HepG2 (cell line): ENCODE data around the gene PRSS12. TPM values are rescaled to one million over a fixed set of nuclear protein-coding genes. Genes with fewer than 3 reads are reported as not detected.

Experiments used
- CEBPG ChIP-seq: IDR thresholded peaks from 2 replicates; pipeline ENCODE4 v1.6.1; 2016
- FOXC1 ChIP-seq: sonication (generic); formaldehyde crosslinking; IDR thresholded peaks from 2 replicates; pipeline ENCODE4 v1.8.0; 2022; ENCODE audit warnings: mild to moderate bottlenecking, missing genetic modification reagents, borderline replicate concordance
- JUN ChIP-seq: sonication (generic); formaldehyde crosslinking; IDR thresholded peaks from 2 replicates; pipeline ENCODE4 v1.4.0; 2020; ENCODE audit warnings: mild to moderate bottlenecking, missing genetic modification reagents
- KDM2A ChIP-seq: sonication (generic); formaldehyde crosslinking; IDR thresholded peaks from 2 replicates; pipeline ENCODE4 v1.4.0; 2020; ENCODE audit warnings: low read depth, missing genetic modification reagents, borderline replicate concordance
- KDM5B ChIP-seq: sonication (generic); formaldehyde crosslinking; IDR thresholded peaks from 2 replicates; pipeline ENCODE4 v1.4.0; 2020; ENCODE audit warnings: missing genetic modification reagents, mild to moderate bottlenecking, borderline replicate concordance
- NFE2 ChIP-seq: sonication (generic); formaldehyde crosslinking; IDR thresholded peaks from 2 replicates; pipeline ENCODE4 v1.4.0; 2020; ENCODE audit warnings: missing genetic modification reagents
- NONO ChIP-seq, 2 experiments: fragments of 450-650 bp in 1 of 2; sonication (generic) in 1 of 2; formaldehyde crosslinking in 1 of 2; IDR thresholded peaks in 1 of 2; conservative IDR thresholded peaks in 1 of 2; 2 replicates each; pipeline versions ENCODE4 v1.6.1 to v1.8.0; 2017 to 2022; ENCODE audit warnings: mild to moderate bottlenecking in 1 of 2, missing genetic modification reagents in 1 of 2, moderate library complexity in 1 of 2
- RAD21 ChIP-seq: fragments of 450-650 bp; formaldehyde crosslinking; IDR thresholded peaks from 2 replicates; pipeline ENCODE4 v1.5.0; 2020; ENCODE audit warnings: mild to moderate bottlenecking
- RAD51 ChIP-seq: fragments of 450-650 bp; IDR thresholded peaks from 2 replicates; pipeline ENCODE4 v1.6.1; 2016; ENCODE audit warnings: borderline replicate concordance
- RNF2 ChIP-seq: fragments of 450-650 bp; conservative IDR thresholded peaks from 2 replicates; pipeline ENCODE4 v1.6.1; 2016; ENCODE audit warnings: low read depth
- THYN1 ChIP-seq: sonication (generic); formaldehyde crosslinking; IDR thresholded peaks from 2 replicates; pipeline ENCODE4 v1.8.1; 2023; ENCODE audit warnings: low read depth, mild to moderate bottlenecking, moderate library complexity, missing genetic modification reagents, borderline replicate concordance
- ZBTB37 ChIP-seq: sonication (generic); formaldehyde crosslinking; IDR thresholded peaks from 2 replicates; pipeline ENCODE4 v1.4.0; 2020; ENCODE audit warnings: mild to moderate bottlenecking, missing genetic modification reagents
- ZNF3 ChIP-seq: IDR thresholded peaks from 2 replicates; pipeline ENCODE4 v1.7.0; 2017; ENCODE audit warnings: inconsistent platforms
- ZNF350 ChIP-seq: sonication (generic); formaldehyde crosslinking; IDR thresholded peaks from 2 replicates; pipeline ENCODE4 v1.4.0; 2020; ENCODE audit warnings: mild to moderate bottlenecking, low read depth, missing genetic modification reagents, borderline replicate concordance
- ZNF512 ChIP-seq: sonication (generic); formaldehyde crosslinking; IDR thresholded peaks from 2 replicates; pipeline ENCODE4 v1.4.0; 2020; ENCODE audit warnings: mild to moderate bottlenecking, missing genetic modification reagents
- ZNF543 ChIP-seq: sonication (generic); formaldehyde crosslinking; IDR thresholded peaks from 2 replicates; pipeline ENCODE4 v1.4.0; 2020; ENCODE audit warnings: mild to moderate bottlenecking, missing genetic modification reagents
- ZNF547 ChIP-seq: sonication (generic); formaldehyde crosslinking; IDR thresholded peaks from 2 replicates; pipeline ENCODE4 v1.5.1; 2020; ENCODE audit warnings: mild to moderate bottlenecking, missing genetic modification reagents
- ZNF607 ChIP-seq: sonication (generic); formaldehyde crosslinking; IDR thresholded peaks from 2 replicates; pipeline ENCODE4 v1.5.1; 2020; ENCODE audit warnings: missing genetic modification reagents, mild to moderate bottlenecking, borderline replicate concordance
- ZNF678 ChIP-seq: sonication (generic); formaldehyde crosslinking; IDR thresholded peaks from 2 replicates; pipeline ENCODE4 v1.4.0; 2020; ENCODE audit warnings: mild to moderate bottlenecking, missing genetic modification reagents
- ZNF703 ChIP-seq: sonication (generic); formaldehyde crosslinking; IDR thresholded peaks from 2 replicates; pipeline ENCODE4 v1.5.1; 2020; ENCODE audit warnings: missing genetic modification reagents, mild to moderate bottlenecking, moderate library complexity, borderline replicate concordance
- ZNF768 ChIP-seq: sonication (generic); formaldehyde crosslinking; IDR thresholded peaks from 2 replicates; pipeline ENCODE4 v1.4.0; 2020; ENCODE audit warnings: missing genetic modification reagents
- ZNF816 ChIP-seq: sonication (generic); formaldehyde crosslinking; IDR thresholded peaks from 2 replicates; pipeline ENCODE4 v1.8.0; 2022; ENCODE audit warnings: missing genetic modification reagents, mild to moderate bottlenecking, borderline replicate concordance
- polyA plus RNA-seq, 8 experiments: library from polyadenylated mRNA; depleted of rRNA in 3 of 8; stranded (reverse) in 7 of 8; unstranded in 1 of 8; fragments of >200 nt; fragmentation: Illumina TruSeq in 4 of 8; extraction: Trizol in 4 of 8; gene quantifications; 2 replicates each; pipeline versions ENCODE4 v1.2.1 to v1.2.3, GENCODE V29; 2011 to 2016; ENCODE audit warnings: low read depth in 4 of 8, missing spikeins in 1 of 8, mixed read lengths in 1 of 8; ENCODE audit not compliant: insufficient read depth in 1 of 8
- total RNA-seq, 5 experiments: library from RNA; depleted of rRNA; stranded (reverse); fragments of >200 nt; fragmentation: Illumina TruSeq; extraction: Trizol; gene quantifications; 2 replicates each; pipeline ENCODE4 v1.2.3, GENCODE V29; 2016; ENCODE audit warnings: low read depth in 1 of 5
- TF ChIP-seq, protein P1 (sequence below): sonication (generic); formaldehyde crosslinking; IDR thresholded peaks from 2 replicates; pipeline ENCODE4 v1.8.0; 2022; ENCODE audit warnings: mild to moderate bottlenecking, missing genetic modification reagents, moderate library complexity
- TF ChIP-seq, protein P2 (sequence below): sonication (generic); formaldehyde crosslinking; IDR thresholded peaks from 2 replicates; pipeline ENCODE4 v1.5.0; 2020; ENCODE audit warnings: missing genetic modification reagents

PRSS12 gene
- total and polyA plus RNA-seq, 2 of the 13 experiments (the other 11 are each of a cell fraction or from before 2014, with no cell fraction given) = 0.02 TPM; not detected in 1

DNA sequence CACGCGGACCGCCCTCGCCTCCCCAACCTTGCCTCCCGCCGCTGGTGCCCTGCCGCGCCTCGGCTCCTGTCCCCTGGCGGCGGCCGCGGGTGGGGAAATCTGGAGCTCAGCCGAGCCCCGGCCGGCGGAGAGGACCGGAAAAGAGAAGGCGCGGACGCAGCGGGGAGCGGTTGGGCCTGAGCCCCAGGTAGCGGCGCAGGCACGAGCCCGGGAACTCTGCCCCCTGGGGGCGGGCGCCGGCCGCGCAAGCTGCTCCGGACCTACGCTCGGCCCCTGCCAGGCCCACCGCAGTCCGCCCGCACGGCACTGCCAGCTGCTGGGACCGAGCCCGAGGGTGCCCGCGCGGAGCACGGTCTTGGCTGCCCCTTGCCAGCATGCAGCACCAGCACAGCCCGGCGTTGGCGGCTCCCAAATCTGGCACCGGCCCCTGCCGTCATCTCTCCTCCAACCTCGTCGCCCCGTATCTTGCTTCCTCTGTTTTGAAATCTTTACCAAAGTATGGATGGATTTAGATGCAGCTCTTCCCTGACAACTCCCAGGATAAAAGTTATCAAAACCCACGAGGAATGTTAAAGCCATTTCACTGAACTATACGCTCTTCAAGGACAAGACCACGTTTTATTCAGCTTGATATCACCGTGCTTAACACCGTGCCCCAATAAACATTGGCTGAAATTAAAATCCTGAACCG, at the start of gene PRSS12 (continued):
- no peak for TF ChIP-seq ZNF816
- no peak for TF ChIP-seq ZNF703 (CRISPR knock-in tag)
- TF ChIP-seq, protein P1, sequence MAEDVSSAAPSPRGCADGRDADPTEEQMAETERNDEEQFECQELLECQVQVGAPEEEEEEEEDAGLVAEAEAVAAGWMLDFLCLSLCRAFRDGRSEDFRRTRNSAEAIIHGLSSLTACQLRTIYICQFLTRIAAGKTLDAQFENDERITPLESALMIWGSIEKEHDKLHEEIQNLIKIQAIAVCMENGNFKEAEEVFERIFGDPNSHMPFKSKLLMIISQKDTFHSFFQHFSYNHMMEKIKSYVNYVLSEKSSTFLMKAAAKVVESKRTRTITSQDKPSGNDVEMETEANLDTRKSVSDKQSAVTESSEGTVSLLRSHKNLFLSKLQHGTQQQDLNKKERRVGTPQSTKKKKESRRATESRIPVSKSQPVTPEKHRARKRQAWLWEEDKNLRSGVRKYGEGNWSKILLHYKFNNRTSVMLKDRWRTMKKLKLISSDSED = no peak
- TF ChIP-seq ZNF543 (CRISPR knock-in tag) = no peak
- TF ChIP-seq FOXC1 (CRISPR knock-in tag) = 0 out of 2 replicates have a peak, but pooled peaks have one; percentile 33
- TF ChIP-seq KDM5B (CRISPR knock-in tag) = peak; percentile 29; the same call in 1 of the 2 replicates
- TF ChIP-seq JUN (CRISPR knock-in tag) = no peak
- no peak for TF ChIP-seq ZNF512 (CRISPR knock-in tag)
- no peak for TF ChIP-seq NONO (IDR thresholded peaks at IDR 0.05)
- TF ChIP-seq NONO (CRISPR knock-in tag; conservative IDR thresholded peaks at IDR 0.05) = 0 out of 2 replicates have a peak, but pooled peaks have one; percentile 41
- no peak for TF ChIP-seq CEBPG (CRISPR knock-in tag)
- no peak for TF ChIP-seq ZNF678 (CRISPR knock-in tag)
- TF ChIP-seq ZNF350 (CRISPR knock-in tag) = no peak
- TF ChIP-seq RAD21 (CRISPR knock-in tag) = peak; percentile 64
- no peak; the same call in 1 of the 2 replicates for TF ChIP-seq ZNF607 (CRISPR knock-in tag)
- no peak; the same call in 1 of the 2 replicates for TF ChIP-seq ZNF768 (CRISPR knock-in tag)
- TF ChIP-seq ZNF547 (CRISPR knock-in tag) = peak; percentile 44; the same call in 1 of the 2 replicates
- peak; percentile 65 for TF ChIP-seq RNF2
- TF ChIP-seq, protein P2, sequence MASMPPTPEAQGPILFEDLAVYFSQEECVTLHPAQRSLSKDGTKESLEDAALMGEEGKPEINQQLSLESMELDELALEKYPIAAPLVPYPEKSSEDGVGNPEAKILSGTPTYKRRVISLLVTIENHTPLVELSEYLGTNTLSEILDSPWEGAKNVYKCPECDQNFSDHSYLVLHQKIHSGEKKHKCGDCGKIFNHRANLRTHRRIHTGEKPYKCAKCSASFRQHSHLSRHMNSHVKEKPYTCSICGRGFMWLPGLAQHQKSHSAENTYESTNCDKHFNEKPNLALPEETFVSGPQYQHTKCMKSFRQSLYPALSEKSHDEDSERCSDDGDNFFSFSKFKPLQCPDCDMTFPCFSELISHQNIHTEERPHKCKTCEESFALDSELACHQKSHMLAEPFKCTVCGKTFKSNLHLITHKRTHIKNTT = no peak
- no peak for TF ChIP-seq NFE2 (CRISPR knock-in tag)
- TF ChIP-seq THYN1 (CRISPR knock-in tag) = no peak
- no peak for TF ChIP-seq ZNF3
- TF ChIP-seq RAD51 = no peak
- no peak for TF ChIP-seq ZBTB37 (CRISPR knock-in tag)
- peak; percentile 56; the same call in 1 of the 2 replicates for TF ChIP-seq KDM2A (CRISPR knock-in tag)
